ENCODE results near the gene TRPC4.

Gene TRPC4

DNA sequence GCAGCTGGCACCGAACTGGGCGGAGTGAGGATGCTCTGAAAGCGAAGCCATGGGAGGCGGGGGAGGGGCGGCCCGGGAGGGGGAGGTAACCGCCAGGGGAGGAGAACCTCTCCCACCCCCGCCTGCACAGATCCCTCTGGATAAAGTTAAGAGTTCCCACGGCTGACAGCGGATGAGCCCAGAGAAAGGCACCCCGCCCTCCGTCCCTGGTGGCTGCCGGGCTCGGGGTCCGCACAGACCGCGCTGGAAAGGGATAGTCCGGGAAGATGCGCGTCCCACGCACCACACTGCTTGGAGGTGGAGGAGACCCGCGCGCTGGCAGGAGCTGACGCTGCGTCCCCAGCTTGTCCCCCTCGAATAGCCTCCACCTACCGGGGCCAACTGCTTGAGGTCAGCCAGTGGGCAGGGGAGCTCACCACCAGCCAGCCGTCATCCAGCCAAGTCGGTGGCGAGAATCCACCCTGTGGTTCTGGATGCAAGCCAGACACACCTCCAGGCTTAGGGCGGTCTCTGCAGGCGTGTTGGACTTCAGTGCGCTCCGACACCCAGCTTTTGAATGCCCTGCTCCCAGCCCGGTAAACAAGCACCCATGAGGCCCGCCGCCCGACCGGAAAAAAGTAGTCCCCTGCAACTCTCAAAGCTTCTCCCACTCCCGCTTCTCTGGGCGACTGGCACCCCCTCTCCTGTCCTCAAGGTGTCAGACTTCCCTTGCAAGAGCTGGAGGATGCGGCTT, at the start of gene TRPC4:
Gene TRPC4 (minus strand): TSS at position 17 of the 733 bp plus-strand sequence. CDS start 86,439 bp downstream, outside the sequence.
- peak; percentile 5 for DNase-seq (ENCODE audit: low read depth)

DNA sequence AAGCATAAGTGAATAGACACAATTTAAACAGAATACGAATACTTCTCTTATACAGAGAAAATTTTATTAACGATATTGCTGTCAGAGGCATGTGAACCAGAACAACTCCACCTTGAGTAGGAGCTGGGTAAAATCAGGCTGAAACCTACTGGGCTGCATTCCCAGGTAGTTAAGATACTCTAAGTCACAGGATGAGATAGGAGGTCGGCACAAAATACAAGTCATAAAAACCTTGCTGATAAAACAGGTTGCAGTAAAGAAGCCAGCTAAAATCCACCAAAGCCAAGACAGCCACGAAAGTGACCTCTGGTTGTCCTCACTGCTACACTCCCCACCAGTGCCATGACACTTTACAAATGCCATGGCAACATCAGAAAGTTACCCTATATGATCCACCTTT, 49.2 kb upstream of the TRPC4 start:
- no peak overlapping the region for H3K4me3 ChIP-seq (ENCODE audit: low read depth, low read length)
- DNase-seq (ENCODE audit: low read depth) = no peak

More for the DNA sequence above, at the start of gene TRPC4:
- H3K4me3 ChIP-seq (ENCODE audit: low read depth, low read length) = no peak within 1 kb of the TSS
- TF ChIP-seq, protein P1, sequence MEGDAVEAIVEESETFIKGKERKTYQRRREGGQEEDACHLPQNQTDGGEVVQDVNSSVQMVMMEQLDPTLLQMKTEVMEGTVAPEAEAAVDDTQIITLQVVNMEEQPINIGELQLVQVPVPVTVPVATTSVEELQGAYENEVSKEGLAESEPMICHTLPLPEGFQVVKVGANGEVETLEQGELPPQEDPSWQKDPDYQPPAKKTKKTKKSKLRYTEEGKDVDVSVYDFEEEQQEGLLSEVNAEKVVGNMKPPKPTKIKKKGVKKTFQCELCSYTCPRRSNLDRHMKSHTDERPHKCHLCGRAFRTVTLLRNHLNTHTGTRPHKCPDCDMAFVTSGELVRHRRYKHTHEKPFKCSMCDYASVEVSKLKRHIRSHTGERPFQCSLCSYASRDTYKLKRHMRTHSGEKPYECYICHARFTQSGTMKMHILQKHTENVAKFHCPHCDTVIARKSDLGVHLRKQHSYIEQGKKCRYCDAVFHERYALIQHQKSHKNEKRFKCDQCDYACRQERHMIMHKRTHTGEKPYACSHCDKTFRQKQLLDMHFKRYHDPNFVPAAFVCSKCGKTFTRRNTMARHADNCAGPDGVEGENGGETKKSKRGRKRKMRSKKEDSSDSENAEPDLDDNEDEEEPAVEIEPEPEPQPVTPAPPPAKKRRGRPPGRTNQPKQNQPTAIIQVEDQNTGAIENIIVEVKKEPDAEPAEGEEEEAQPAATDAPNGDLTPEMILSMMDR (IDR thresholded peaks at IDR 0.05; ENCODE audit: low read depth, low read length) = no peak
- no peak for TF ChIP-seq POLR2A (IDR thresholded peaks at IDR 0.05; ENCODE audit: extremely low read depth, insufficient read length)
- TF ChIP-seq, protein P2, sequence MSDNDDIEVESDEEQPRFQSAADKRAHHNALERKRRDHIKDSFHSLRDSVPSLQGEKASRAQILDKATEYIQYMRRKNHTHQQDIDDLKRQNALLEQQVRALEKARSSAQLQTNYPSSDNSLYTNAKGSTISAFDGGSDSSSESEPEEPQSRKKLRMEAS (IDR thresholded peaks at IDR 0.05; ENCODE audit: low read depth, low read length) = no peak
- no peak for TF ChIP-seq MYC (IDR thresholded peaks at IDR 0.05; ENCODE audit: low read depth, low read length)

DNA sequence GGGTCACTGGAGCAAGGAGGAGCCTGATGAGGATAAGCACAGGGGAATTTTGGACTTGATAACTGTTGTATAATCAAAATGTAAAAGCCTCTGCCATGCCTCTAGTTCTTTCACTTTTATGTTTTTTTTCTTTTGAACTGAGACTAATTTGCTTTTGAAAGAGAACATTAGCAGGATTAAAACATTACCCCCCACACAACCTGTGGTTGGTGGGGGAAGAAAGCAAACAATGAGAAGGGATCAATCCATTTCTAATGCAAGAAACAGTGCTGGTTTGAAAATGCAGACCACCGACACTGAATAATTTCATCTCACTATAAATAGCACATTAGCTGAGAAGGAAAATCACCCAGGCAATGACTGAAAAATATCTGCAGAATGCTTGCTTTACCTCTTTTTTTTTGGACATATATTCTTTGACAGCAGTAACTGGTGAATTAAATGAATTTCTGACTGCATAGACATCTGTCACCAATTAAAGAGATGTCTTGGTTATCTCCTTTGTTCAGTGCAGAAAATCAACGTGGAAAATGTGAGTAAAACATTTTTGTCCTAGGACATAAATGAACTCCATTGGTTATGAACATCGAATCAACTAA, 48.6 kb upstream of the TRPC4 start:
- H3K4me3 ChIP-seq (ENCODE audit: low read depth, low read length) = no peak overlapping the region
- TF ChIP-seq POLR2A (IDR thresholded peaks at IDR 0.05; ENCODE audit: extremely low read depth, insufficient read length) (no peak), MYC (IDR thresholded peaks at IDR 0.05; ENCODE audit: low read depth, low read length) (no peak)
- TF ChIP-seq, protein P2 (IDR thresholded peaks at IDR 0.05; ENCODE audit: low read depth, low read length) = no peak
- TF ChIP-seq, protein P1 (IDR thresholded peaks at IDR 0.05; ENCODE audit: low read depth, low read length) = no peak

More for the DNA sequence above, 49.2 kb upstream of the TRPC4 start:
- TF ChIP-seq POLR2A (IDR thresholded peaks at IDR 0.05; ENCODE audit: extremely low read depth, insufficient read length) = no peak
- TF ChIP-seq, protein P1 (IDR thresholded peaks at IDR 0.05; ENCODE audit: low read depth, low read length) = no peak
- TF ChIP-seq MYC (IDR thresholded peaks at IDR 0.05; ENCODE audit: low read depth, low read length) = no peak
- TF ChIP-seq, protein P2 (IDR thresholded peaks at IDR 0.05; ENCODE audit: low read depth, low read length) = no peak

DNA sequence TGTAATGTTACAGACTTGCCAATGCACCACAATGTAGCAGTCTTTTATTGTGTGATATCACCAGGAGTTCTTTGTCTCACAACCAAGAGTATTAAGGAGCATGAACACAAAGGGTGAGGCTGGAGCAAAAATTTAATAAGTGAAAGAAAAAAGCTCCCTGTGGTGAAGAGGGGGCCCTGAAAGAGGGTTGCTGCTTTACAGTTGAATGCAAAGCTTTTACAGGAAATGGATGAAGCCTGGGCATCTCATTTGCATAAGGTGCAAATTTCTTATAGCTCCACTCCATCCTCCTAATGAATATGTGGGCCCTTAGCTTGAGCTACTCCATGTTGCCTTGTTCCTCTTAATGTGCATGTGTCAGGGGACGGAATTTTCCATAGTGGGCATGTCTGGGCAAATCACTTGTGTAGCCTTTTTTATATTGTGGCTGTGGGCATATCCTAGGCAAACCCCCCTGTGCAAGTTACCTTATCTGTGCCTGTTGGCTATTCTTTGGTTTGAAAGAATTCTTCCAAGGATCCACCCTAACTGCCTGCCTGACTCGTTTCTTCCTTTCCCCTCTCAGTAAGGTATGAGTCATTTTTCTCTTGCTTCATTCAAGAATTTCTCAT, 45.3 kb upstream of the TRPC4 start:
- H3K4me3 ChIP-seq (ENCODE audit: low read depth, low read length) = no peak overlapping the region
- TF ChIP-seq, protein P1 (IDR thresholded peaks at IDR 0.05; ENCODE audit: low read depth, low read length) = no peak
- TF ChIP-seq POLR2A (IDR thresholded peaks at IDR 0.05; ENCODE audit: extremely low read depth, insufficient read length) (no peak), MYC (IDR thresholded peaks at IDR 0.05; ENCODE audit: low read depth, low read length) (no peak)
- TF ChIP-seq, protein P2 (IDR thresholded peaks at IDR 0.05; ENCODE audit: low read depth, low read length) = no peak
- DNase-seq (ENCODE audit: low read depth) = no peak

More for the DNA sequence above, 48.6 kb upstream of the TRPC4 start:
- no peak for DNase-seq (ENCODE audit: low read depth)

DNA sequence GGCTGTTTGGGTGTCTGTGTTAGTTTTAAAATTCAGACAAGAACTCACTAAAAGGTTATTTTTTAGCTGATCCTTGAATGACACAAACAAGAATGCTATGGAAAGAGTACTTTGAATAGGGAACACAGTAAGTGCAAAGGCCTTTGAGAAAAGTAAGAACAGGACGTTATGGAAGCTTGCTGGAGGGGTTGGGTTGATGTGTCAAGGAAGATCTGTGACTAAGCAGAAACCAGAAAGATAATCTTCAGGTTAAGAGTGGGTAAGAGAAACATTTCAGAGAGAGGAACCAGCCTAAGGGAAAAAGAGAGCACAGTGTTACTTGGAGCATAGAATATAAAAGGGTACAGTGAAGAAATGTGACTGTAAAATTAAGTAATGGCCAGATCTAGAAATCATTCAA, 41.2 kb upstream of the TRPC4 start:
- no peak overlapping the region for H3K4me3 ChIP-seq (ENCODE audit: low read depth, low read length)
- TF ChIP-seq, protein P2 (IDR thresholded peaks at IDR 0.05; ENCODE audit: low read depth, low read length) = no peak
- TF ChIP-seq, protein P1 (IDR thresholded peaks at IDR 0.05; ENCODE audit: low read depth, low read length) = no peak
- no peak for TF ChIP-seq MYC (IDR thresholded peaks at IDR 0.05; ENCODE audit: low read depth, low read length)
- DNase-seq (ENCODE audit: low read depth) = no peak
